HG03139 (cell line): ENCODE data around the gene GPR162.
"Not testable (repeated sequence)": the region's sequence is repeated elsewhere in the genome, so short reads cannot be mapped to it uniquely, and the experiment has no call there.

ENCODE experiments used
- ATAC-seq: cut with Tn5 transposase; IDR thresholded peaks from one replicate; pipeline ENCODE4 v1.9.1; 2021; ENCODE audit not compliant: unreplicated experiment

The GPR162 gene

GRCh38 chr12:6851921-6852650, 30.5 kb downstream of the GPR162 start, which contains the start of gene USP5:
TSS of gene USP5 (plus strand) at chr12:6852150. CDS start at chr12:6852180, 30 bp downstream.
- ATAC-seq: peak; percentile 65

GRCh38 chr12:6852651-6853354, 31.2 kb downstream of the GPR162 start:
- ATAC-seq: no peak

GRCh38 chr12:6853626-6854025, 32.0 kb downstream of the GPR162 start:
- ATAC-seq: no peak

- ATAC-seq: no peak
Measured at GRCh38 chr12:6854036-6854435, 32.4 kb downstream of the GPR162 start.

GRCh38 chr12:6855322-6855721, 33.7 kb downstream of the GPR162 start:
- no peak for ATAC-seq

GRCh38 chr12:6858799-6859198, 37.2 kb downstream of the GPR162 start:
- ATAC-seq: no peak

GRCh38 chr12:6860116-6860515, 38.5 kb downstream of the GPR162 start:
- no peak for ATAC-seq

- no peak for ATAC-seq
Measured at GRCh38 chr12:6860942-6861341, 39.3 kb downstream of the GPR162 start.

GRCh38 chr12:6861391-6861790, 39.8 kb downstream of the GPR162 start:
- no peak for ATAC-seq

GRCh38 chr12:6863033-6863432, 41.4 kb downstream of the GPR162 start:
- ATAC-seq: no peak

GRCh38 chr12:6863586-6864321, 42.1 kb downstream of the GPR162 start:
- ATAC-seq: no peak

GRCh38 chr12:6865307-6865706, 43.7 kb downstream of the GPR162 start:
- not testable (repeated sequence) for ATAC-seq

- ATAC-seq: no peak
Measured at GRCh38 chr12:6866163-6866919, 44.7 kb downstream of the GPR162 start.

- no peak for ATAC-seq
Measured at GRCh38 chr12:6866920-6867412, 45.3 kb downstream of the GPR162 start.

GRCh38 chr12:6867413-6868210, 46.0 kb downstream of the GPR162 start, which contains the start of gene TPI1:
TSS of gene TPI1 (plus strand) at chr12:6867531. CDS start at chr12:6867567, 36 bp downstream.
- peak; percentile 47 for ATAC-seq

GRCh38 chr12:6868211-6869048, 46.8 kb downstream of the GPR162 start:
- no peak for ATAC-seq

GRCh38 chr12:6869049-6870021, 47.7 kb downstream of the GPR162 start:
- ATAC-seq: no peak

GRCh38 chr12:6870304-6870703, 48.7 kb downstream of the GPR162 start:
- ATAC-seq: not testable (repeated sequence)
